NCI-H1930 (cell line): ENCODE data around the gene WNT8A.
"Not testable (repeated sequence)": the region's sequence is repeated elsewhere in the genome, so short reads cannot be mapped to it uniquely, and the experiment has no call there.

Source experiments
- DNase-seq, 2 experiments: peaks; one replicate each; lab custom pipeline; 2025; lab: John Stamatoyannopoulos, UW

Gene WNT8A

GRCh38 chr5:138083702-138084101, at the start of gene WNT8A:
Gene WNT8A, plus strand, starts transcription at chr5:138084033. Its CDS starts 95 bp downstream, at chr5:138084128.
- DNase-seq = no peak

GRCh38 chr5:138035605-138036537, 48.0 kb upstream of the WNT8A start:
- peak; percentile 52 to 70 for DNase-seq

- DNase-seq = no peak
These were observed 46.6 kb upstream of the WNT8A start for GRCh38 chr5:138037271-138037670.

- no peak for DNase-seq
These were observed 45.8 kb upstream of the WNT8A start for GRCh38 chr5:138037907-138038633.

- DNase-seq = no peak
These were observed 45.0 kb upstream of the WNT8A start for GRCh38 chr5:138038826-138039225.

GRCh38 chr5:138045283-138045682, 38.5 kb upstream of the WNT8A start:
- not testable (repeated sequence) for DNase-seq

- DNase-seq = no peak
These were observed 32.2 kb upstream of the WNT8A start for GRCh38 chr5:138051441-138052296.

- not testable (repeated sequence) for DNase-seq
These were observed 31.1 kb upstream of the WNT8A start for GRCh38 chr5:138052718-138053117.

- no peak for DNase-seq
These were observed 30.3 kb upstream of the WNT8A start for GRCh38 chr5:138053554-138053953.

- no peak for DNase-seq
These were observed 29.6 kb upstream of the WNT8A start for GRCh38 chr5:138054206-138054605.

- DNase-seq = no peak
These were observed 28.8 kb upstream of the WNT8A start for GRCh38 chr5:138054847-138055558.

- DNase-seq = no peak
These were observed 19.3 kb upstream of the WNT8A start for GRCh38 chr5:138064526-138064925.

- no peak for DNase-seq
These were observed 18.7 kb upstream of the WNT8A start for GRCh38 chr5:138065102-138065501.

GRCh38 chr5:138067945-138068344, 15.9 kb upstream of the WNT8A start:
- DNase-seq = no peak

GRCh38 chr5:138068742-138069600, 14.9 kb upstream of the WNT8A start:
- DNase-seq = peak in 1 of 2 experiments; percentile 14

- not testable (repeated sequence) for DNase-seq
These were observed 13.8 kb upstream of the WNT8A start for GRCh38 chr5:138070026-138070425.

GRCh38 chr5:138077064-138077696, 6.7 kb upstream of the WNT8A start:
- DNase-seq = peak in 1 of 2 experiments; percentile 3

GRCh38 chr5:138078006-138078643, 5.7 kb upstream of the WNT8A start:
- no peak for DNase-seq

- no peak for DNase-seq
These were observed 1.8 kb upstream of the WNT8A start for GRCh38 chr5:138082033-138082432.
